Colon (tissue), 2 donors: ENCODE data around the gene CYBA.

Source experiments
- FAIRE-seq: peaks from 2 replicates; lab custom pipeline; 2012; peaks lifted over from hg19 to GRCh38; lab: Jason Lieb, UNC
- donor health status: control.
- donor health status: control.

Gene CYBA

DNA sequence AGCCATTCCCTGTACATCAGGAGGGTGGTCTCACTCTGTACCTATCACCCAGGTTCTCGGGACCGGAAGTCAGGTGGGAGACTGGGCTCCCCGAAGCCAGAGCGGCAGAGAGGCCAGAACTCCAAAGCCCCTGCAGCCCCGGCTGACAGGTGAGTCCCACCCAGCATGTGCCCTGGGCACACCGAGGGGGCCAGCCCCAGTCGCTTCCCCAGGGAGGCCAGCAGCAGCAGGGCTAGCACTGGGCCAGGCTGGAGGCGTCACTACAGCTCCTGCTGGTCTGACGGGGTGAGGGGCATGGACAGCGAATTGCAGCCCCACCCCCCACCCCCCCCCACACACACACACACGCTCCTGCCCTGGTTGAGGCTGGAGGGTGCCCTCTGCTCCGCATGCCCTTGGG is 20.4 kb downstream of the CYBA start:
- no peak for FAIRE-seq

- no peak for FAIRE-seq
Measured at GRCh38 chr16:88629835-88630234, 21.0 kb downstream of the CYBA start.

GRCh38 chr16:88628512-88628974 is 22.3 kb downstream of the CYBA start:
- no peak for FAIRE-seq

DNA sequence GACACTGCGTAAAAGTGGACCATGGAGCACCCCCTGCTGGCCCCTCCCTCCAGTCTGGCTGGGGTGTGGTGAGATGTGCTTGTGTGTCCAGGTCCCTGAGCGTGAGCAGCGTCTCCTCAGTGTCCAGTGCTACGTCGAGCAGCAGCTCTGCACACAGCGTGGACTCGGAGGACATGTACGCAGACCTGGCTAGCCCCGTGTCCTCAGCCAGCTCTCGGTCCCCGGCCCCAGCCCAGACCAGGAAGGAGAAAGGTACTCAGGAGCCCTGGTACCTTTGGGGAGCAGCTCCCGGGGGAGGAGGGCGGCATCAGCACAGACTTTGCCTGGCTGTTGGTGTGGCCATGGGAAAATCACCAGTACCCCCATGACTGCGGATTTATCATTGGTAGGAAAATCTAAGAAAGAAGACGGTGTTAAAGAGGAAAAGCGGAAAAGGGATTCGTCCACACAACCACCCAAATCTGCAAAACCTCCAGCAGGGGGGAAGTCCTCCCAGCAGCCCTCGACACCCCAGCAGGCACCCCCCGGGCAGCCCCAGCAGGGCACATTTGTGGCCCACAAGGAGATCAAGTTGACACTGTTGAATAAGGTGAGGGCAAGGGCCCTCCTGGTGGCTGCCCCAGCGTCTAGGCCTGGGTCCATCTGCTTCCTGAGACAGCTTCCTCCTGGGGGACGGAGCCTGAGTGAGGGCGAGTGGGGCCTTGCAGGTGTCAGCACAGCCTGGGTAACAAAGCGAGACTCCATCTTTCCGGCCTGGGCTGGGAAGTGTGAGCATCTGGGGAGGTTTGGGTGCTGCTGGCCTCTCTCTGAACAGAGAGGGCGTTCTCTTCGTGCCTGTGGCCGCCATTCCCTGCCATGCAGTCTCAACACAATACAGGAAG is 23.1 kb downstream of the CYBA start:
- no peak for FAIRE-seq

GRCh38 chr16:88626646-88627045 is 24.2 kb downstream of the CYBA start:
- no peak for FAIRE-seq

DNA sequence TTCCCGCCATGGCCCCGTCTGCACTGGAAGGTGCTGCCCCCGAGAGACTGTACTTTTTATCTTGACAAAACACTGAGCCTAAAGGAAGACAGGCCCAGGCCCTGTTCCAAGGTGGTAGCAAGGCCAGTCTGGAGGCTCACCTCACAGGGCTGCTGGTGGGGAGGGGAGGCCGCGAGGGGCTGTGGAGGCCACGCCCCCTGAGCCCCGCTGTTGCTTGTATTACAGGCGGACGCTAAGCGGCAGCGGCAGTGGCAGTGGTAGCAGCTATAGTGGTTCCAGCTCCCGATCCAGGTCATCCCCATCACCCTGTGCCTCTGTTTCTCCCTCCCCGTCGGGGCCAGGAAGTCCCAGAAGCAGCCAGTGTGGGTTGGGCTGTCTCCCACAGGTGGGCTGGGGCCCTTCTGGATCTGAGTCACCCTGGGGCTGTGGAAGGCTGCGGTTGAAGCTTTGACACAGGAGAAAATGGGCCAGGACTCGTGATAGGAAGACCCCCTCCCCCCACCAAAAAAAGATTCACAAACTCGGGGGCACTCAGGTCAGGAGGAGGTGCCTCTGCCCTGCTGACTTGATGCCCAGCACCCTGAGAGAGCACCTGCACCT is 25.8 kb downstream of the CYBA start:
- no peak for FAIRE-seq

DNA sequence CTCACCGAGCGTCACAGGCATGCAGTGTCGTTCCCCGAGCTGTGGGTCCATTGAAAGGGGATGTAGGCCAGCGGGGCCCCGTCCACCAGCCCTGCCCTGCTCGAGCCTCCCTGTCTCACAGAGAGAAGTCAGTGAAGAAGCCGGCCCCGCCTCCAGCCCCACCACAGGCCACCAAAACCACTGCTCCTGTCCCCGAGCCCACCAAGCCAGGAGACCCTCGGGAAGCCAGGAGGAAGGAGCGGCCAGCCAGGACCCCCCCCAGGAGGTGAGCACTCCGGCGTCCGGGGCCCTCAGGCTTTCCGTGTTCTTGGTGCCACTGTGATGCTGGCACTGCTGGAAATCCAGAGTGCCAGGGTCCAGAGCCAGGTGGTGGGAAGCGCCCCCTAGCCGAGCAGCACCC is 26.4 kb downstream of the CYBA start:
- FAIRE-seq = no peak

GRCh38 chr16:88623858-88624257 is 27.0 kb downstream of the CYBA start:
- no peak for FAIRE-seq

DNA sequence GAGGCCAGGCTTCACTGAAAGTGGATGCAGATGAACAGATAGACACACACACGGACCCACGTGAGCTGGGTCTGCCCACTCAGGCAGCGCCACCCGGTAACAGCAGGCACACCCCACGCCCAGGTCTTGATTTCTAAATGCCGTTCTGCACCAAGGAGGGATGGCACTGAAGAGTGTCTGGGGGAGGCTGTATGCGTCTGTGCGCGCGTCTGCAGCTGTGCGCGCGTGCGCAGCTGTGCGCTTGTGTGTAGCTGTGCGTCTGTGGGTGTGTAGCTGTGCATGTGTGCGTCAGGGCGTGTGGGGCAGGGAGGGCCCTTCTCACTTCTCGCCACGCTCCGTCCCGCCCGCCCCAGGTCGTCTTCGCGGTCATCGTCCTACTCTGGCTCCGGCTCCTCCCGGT is 28.0 kb downstream of the CYBA start:
- no peak for FAIRE-seq

DNA sequence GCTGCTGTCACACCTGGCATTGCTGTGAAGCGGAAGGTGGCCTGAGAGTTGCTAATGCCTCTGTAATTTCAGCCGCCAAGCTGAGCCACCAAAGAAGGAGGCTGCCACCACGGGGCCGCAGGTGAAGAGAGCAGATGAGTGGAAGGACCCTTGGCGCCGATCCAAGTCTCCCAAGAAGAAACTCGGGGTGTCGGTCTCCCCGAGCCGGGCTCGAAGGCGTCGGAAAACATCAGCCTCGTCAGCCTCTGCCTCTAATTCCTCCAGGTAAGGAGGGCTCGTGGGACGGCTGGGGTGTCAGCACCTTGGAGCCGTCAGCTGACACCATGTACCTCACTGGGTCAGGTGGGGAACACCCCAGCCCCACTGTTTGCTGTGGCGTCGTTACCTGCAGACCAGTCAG is 28.7 kb downstream of the CYBA start:
- no peak for FAIRE-seq

GRCh38 chr16:88619859-88620815 is 30.7 kb downstream of the CYBA start:
- FAIRE-seq = no peak

- no peak for FAIRE-seq
Measured at GRCh38 chr16:88618956-88619667, 31.7 kb downstream of the CYBA start.

DNA sequence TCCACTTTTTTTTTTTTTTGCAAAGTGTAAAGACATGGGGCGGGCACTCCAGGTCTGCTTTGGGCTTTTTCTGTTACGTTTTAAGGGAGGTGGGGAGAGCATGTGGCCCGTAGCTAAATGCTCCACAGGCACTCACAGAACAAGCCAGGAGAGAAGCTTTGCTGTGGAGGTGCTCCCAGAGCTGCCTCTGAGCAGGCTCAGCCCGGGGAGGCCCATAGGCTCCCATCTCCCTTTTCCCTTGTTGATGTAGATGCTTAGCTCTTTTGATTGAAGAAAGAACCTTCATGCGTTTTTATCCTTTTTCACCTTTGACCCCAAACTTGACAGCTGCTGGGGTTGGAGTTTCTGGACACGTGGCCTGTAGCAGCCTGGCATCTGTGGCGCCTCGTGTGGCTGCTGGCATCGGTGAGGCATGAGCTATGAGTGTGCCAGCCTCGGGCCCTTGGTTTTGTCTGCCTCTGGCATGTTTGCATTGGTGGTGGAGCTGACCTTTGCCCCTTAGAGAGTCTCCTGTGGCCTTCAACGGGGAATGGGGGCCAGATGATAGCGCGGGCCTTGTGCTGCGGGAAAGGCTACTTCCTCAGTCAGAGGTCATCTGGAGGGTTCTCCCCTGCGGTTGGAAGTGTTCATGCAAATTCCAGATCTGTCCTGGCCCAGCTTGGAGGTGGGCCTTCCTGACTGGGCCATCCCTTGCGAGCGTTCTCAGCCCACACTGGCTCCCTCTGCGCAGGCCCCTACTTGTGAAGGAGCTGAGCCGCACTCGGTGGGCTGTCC is 32.5 kb downstream of the CYBA start:
- no peak for FAIRE-seq

DNA sequence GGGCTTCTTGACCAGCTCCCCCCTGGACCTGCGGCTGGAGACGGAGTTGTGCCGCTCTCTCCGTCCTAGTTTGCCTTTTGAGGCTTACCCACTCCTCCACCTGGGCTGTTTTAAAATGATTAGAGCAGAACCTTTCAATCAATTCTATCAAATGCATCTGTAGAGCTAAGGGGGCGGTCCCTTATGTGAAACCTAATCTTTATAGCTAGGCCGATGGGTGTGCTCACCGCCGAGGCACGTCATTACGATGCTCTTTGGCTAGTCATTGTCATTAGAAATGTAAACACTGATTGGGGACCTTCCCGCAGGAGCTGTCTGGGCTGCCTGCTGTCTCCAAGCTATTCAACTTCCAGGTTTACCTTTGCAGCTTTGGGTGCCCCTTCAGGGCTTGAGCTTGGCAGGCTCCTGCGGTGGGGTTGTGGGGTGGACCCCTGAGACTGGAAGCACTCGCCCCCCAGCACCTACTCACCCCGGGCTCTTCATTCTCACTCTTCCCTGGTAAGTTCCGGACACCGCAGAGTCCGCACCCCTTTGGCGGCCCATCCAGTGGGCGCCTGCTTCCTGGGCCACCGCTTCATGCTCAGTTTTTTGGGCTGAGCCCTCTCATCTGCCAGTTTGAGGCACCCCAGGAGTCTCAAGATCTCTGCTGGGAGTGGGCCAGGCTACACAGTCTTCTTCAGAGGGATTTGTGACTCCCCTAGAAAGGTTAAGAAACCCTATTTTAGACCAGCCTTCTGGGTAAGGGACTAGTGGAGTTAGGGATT is 33.4 kb downstream of the CYBA start:
- no peak for FAIRE-seq

GRCh38 chr16:88616736-88617135 is 34.1 kb downstream of the CYBA start:
- no peak for FAIRE-seq

- no peak for FAIRE-seq
Measured at GRCh38 chr16:88616320-88616719, 34.5 kb downstream of the CYBA start.

DNA sequence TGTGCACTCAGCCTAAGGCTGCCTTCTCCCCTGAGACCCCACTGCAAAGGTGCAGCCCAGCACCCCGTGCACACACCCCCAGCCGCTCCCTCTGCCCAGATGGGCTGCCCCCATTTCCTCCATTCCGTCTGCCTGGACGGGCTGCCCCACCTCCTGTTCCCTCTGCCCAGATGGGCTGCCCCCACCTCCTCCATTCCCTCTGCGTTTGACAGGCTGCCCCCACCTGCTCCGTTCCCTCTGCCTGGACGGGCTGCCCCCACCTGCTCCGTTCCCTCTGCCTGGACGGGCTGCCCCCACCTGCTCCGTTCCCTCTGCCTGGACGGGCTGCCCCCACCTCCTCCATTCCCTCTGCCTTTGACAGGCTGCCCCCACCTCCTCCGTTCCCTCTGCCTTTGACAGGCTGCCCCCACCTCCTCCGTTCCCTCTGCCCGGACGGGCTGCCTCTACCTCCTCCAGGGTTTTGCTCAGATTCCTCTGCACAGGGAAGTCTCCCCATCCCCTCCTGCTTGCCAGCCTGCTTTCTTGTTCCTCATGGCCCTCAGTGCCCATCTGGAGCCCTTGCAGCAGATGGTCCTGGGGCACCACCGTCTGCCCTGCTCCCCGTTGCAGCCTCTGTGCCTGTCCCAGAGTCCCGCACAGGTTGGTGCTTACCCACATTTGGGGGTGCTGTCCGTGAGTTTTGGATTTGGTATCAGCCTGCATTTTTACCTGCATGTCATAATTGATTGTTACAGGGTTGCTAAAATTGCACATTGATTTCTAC is 35.9 kb downstream of the CYBA start:
- no peak for FAIRE-seq

- FAIRE-seq = no peak
Measured at GRCh38 chr16:88613911-88614817, 36.7 kb downstream of the CYBA start.
